Loucy (cell line): ENCODE results near the gene TTLL5.

ENCODE experiments used
- H2AFZ ChIP-seq: fragments of 200-600 bp; sonication (generic); 2 replicates; pipeline ENCODE4 v1.6.0; 2016; ENCODE audit warnings: antibody characterized with exemption, mild to moderate bottlenecking, low read length, moderate library complexity
- H3F3A ChIP-seq: fragments of 200-600 bp; 2 replicates; pipeline ENCODE4 v1.6.0; 2016; ENCODE audit warnings: antibody characterized with exemption, low read depth, mild to moderate bottlenecking
- H3K27me3 ChIP-seq: fragments of 200-600 bp; sonication (generic); 2 replicates; pipeline ENCODE4 v1.6.1; 2014; ENCODE audit warnings: low read length, mild to moderate bottlenecking; ENCODE audit not compliant: insufficient read depth, poor library complexity, severe bottlenecking
- H3K36me3 ChIP-seq: fragments of 200-600 bp; sonication (generic); 2 replicates; pipeline ENCODE4 v1.6.1; 2016; ENCODE audit warnings: low read length; ENCODE audit not compliant: insufficient read depth
- H3K4me1 ChIP-seq: fragments of 200-600 bp; sonication (generic); 2 replicates; pipeline ENCODE4 v1.5.1; 2014; ENCODE audit warnings: low read length, mild to moderate bottlenecking; ENCODE audit not compliant: insufficient read depth, poor library complexity, severe bottlenecking
- H3K4me2 ChIP-seq: fragments of 200-600 bp; sonication (generic); 2 replicates; pipeline ENCODE4 v1.6.0; 2014; ENCODE audit warnings: antibody characterized with exemption, low read length, low read depth, mild to moderate bottlenecking; ENCODE audit not compliant: poor library complexity, severe bottlenecking
- H3K4me3 ChIP-seq: fragments of 200-600 bp; sonication (generic); 2 replicates; pipeline ENCODE4 v1.5.1; 2014; ENCODE audit warnings: low read length, mild to moderate bottlenecking, mixed read lengths; ENCODE audit not compliant: poor library complexity, severe bottlenecking
- H3K79me2 ChIP-seq: fragments of 200-600 bp; sonication (generic); 2 replicates; pipeline ENCODE4 v1.6.1; 2014; ENCODE audit warnings: low read length; ENCODE audit not compliant: insufficient read depth
- H3K9ac ChIP-seq: fragments of 200-600 bp; sonication (generic); 2 replicates; pipeline ENCODE4 v1.6.0; 2014; ENCODE audit warnings: mild to moderate bottlenecking, low read depth, low read length, moderate library complexity; ENCODE audit not compliant: poor library complexity, severe bottlenecking
- H3K9me2 ChIP-seq: fragments of 200-600 bp; sonication (generic); replicated peaks from 2 replicates; pipeline ENCODE4 v1.6.1; 2016; ENCODE audit warnings: low read depth, low read length, mixed read lengths
- H3K9me3 ChIP-seq: fragments of 200-600 bp; sonication (generic); 2 replicates; pipeline ENCODE4 v1.6.1; 2014; ENCODE audit warnings: mild to moderate bottlenecking, antibody characterized with exemption, low read length, low read depth; ENCODE audit not compliant: insufficient read depth
- H4K20me1 ChIP-seq: fragments of 200-600 bp; sonication (generic); 2 replicates; pipeline ENCODE4 v1.6.0; 2014; ENCODE audit warnings: antibody characterized with exemption, low read length, mild to moderate bottlenecking; ENCODE audit not compliant: insufficient read depth, poor library complexity, severe bottlenecking
- CTCF ChIP-seq: fragments of 200-600 bp; sonication (generic); conservative IDR thresholded peaks from 2 replicates; pipeline ENCODE4 v1.5.1; 2014; ENCODE audit warnings: mild to moderate bottlenecking, antibody characterized with exemption, low read length
- EZH2phosphoT487 ChIP-seq: fragments of 200-600 bp; IDR thresholded peaks from 2 replicates; pipeline ENCODE4 v1.6.1; 2018; ENCODE audit warnings: antibody characterized with exemption, mild to moderate bottlenecking, moderate library complexity, borderline replicate concordance

TTLL5 gene

GRCh38 chr14:75640876-75641275 is 20.2 kb upstream of the TTLL5 start:
- Histone ChIP-seq H3K4me2 (no peak overlapping the region), H3K4me3 (no peak overlapping the region), H3K9me3 (no peaks in the 10 kb centered on the region), H3K79me2 (no peaks in the 10 kb centered on the region), H2AFZ (no peak overlapping the region), H3K9ac (no peak overlapping the region), H3K36me3 (no peaks in the 10 kb centered on the region), H3F3A (no peaks in the 10 kb centered on the region), H3K4me1 (no peaks in the 10 kb centered on the region), H3K9me2 (no peaks in the 10 kb centered on the region), H3K27me3 (no peaks in the 10 kb centered on the region), H4K20me1 (no peaks in the 10 kb centered on the region)
- TF ChIP-seq CTCF (no peak), EZH2phosphoT487 (no peak)

GRCh38 chr14:75643985-75644384 is 17.1 kb upstream of the TTLL5 start:
- no peaks in the 10 kb centered on the region for H3K4me1 ChIP-seq
- H3K9me3 ChIP-seq: no peaks in the 10 kb centered on the region
- no peaks in the 10 kb centered on the region for H4K20me1 ChIP-seq
- H3K9me2 ChIP-seq: no peaks in the 10 kb centered on the region
- TF ChIP-seq CTCF (no peak), EZH2phosphoT487 (no peak)
- H3K27me3 ChIP-seq: no peaks in the 10 kb centered on the region
- H3F3A ChIP-seq: no peaks in the 10 kb centered on the region
- H3K79me2 ChIP-seq: no peaks in the 10 kb centered on the region
- H2AFZ ChIP-seq: no peak overlapping the region
- peaks cover 6% of the 10 kb centered on the region; the same call in 1 of the 2 replicates for H3K36me3 ChIP-seq
- H3K4me2 ChIP-seq: no peak overlapping the region
- H3K9ac ChIP-seq: no peak overlapping the region
- no peak overlapping the region for H3K4me3 ChIP-seq

- Histone ChIP-seq H3K4me2 (no peak overlapping the region), H3K27me3 (no peaks in the 10 kb centered on the region), H3F3A (no peaks in the 10 kb centered on the region), H3K4me1 (no peaks in the 10 kb centered on the region), H3K9me2 (no peaks in the 10 kb centered on the region), H3K79me2 (no peaks in the 10 kb centered on the region), H2AFZ (no peak overlapping the region), H4K20me1 (no peaks in the 10 kb centered on the region), H3K36me3 (peaks cover 16% of the 10 kb centered on the region; the same call in 1 of the 2 replicates), H3K9ac (no peak overlapping the region), H3K4me3 (no peak overlapping the region), H3K9me3 (no peaks in the 10 kb centered on the region)
- TF ChIP-seq EZH2phosphoT487 (no peak), CTCF (no peak)
These were observed 16.0 kb upstream of the TTLL5 start for GRCh38 chr14:75645056-75645455.
